GM23248 (cell line): ENCODE results near the gene SIK2. TPM values are rescaled to one million over a fixed set of nuclear protein-coding genes. Genes with fewer than 3 reads are reported as not detected.

Experiments
- DNase-seq: peaks from one replicate; pipeline ENCODE4 v3.0.0-alpha.2; 2015
- H2AFZ ChIP-seq: fragments of 200-600 bp; sonication (generic); 2 replicates; pipeline ENCODE4 v1.6.1; 2016; ENCODE audit warnings: antibody characterized with exemption
- H3F3A ChIP-seq: fragments of 200-600 bp; sonication (generic); 2 replicates; pipeline ENCODE4 v1.6.1; 2016; ENCODE audit warnings: mild to moderate bottlenecking, antibody characterized with exemption, mixed run types; ENCODE audit not compliant: insufficient read depth
- H3K27ac ChIP-seq: fragments of 200-600 bp; sonication (generic); 2 replicates; pipeline ENCODE4 v1.5.1; 2016; ENCODE audit warnings: mild to moderate bottlenecking
- H3K27me3 ChIP-seq: fragments of 200-600 bp; sonication (generic); replicated peaks from 2 replicates; pipeline ENCODE4 v1.6.1; 2016; ENCODE audit warnings: mild to moderate bottlenecking; ENCODE audit not compliant: insufficient read depth
- H3K36me3 ChIP-seq: fragments of 200-600 bp; sonication (generic); 2 replicates; pipeline ENCODE4 v1.6.1; 2016; ENCODE audit warnings: low read depth, mild to moderate bottlenecking
- H3K4me1 ChIP-seq: fragments of 200-600 bp; sonication (generic); 2 replicates; pipeline ENCODE4 v1.6.1; 2016; ENCODE audit warnings: mild to moderate bottlenecking; ENCODE audit not compliant: insufficient read depth
- H3K4me2 ChIP-seq: fragments of 200-600 bp; sonication (generic); one replicate; pipeline ENCODE4 v1.6.1; 2016; ENCODE audit warnings: mild to moderate bottlenecking; ENCODE audit not compliant: unreplicated experiment
- H3K4me3 ChIP-seq: fragments of 200-600 bp; sonication (generic); 2 replicates; pipeline ENCODE4 v1.5.1; 2016; ENCODE audit warnings: mild to moderate bottlenecking
- H3K79me2 ChIP-seq: fragments of 200-600 bp; sonication (generic); 2 replicates; pipeline ENCODE4 v1.6.1; 2016; ENCODE audit warnings: mild to moderate bottlenecking; ENCODE audit not compliant: insufficient read depth
- H3K9ac ChIP-seq: fragments of 200-600 bp; sonication (generic); 2 replicates; pipeline ENCODE4 v1.6.1; 2016; ENCODE audit warnings: mild to moderate bottlenecking
- H3K9me2 ChIP-seq: fragments of 200-600 bp; sonication (generic); 2 replicates; pipeline ENCODE4 v1.6.1; 2016; ENCODE audit warnings: mixed run types, mild to moderate bottlenecking, moderate library complexity; ENCODE audit not compliant: insufficient read depth
- H3K9me3 ChIP-seq: fragments of 200-600 bp; sonication (generic); one replicate; pipeline ENCODE4 v1.6.1; 2017; ENCODE audit warnings: low read depth
- H4K20me1 ChIP-seq: fragments of 200-600 bp; sonication (generic); 2 replicates; pipeline ENCODE4 v1.6.0; 2016; ENCODE audit not compliant: insufficient read depth
- EZH2 ChIP-seq: fragments of 200-600 bp; sonication (generic); IDR thresholded peaks from 2 replicates; pipeline ENCODE4 v1.6.1; 2018; ENCODE audit warnings: antibody characterized with exemption, mild to moderate bottlenecking; ENCODE audit not compliant: insufficient read depth, poor library complexity, severe bottlenecking
- EZH2phosphoT487 ChIP-seq: fragments of 200-600 bp; sonication (generic); IDR thresholded peaks from 2 replicates; pipeline ENCODE4 v1.6.1; 2018; ENCODE audit warnings: antibody characterized with exemption, moderate library complexity, mild to moderate bottlenecking, low read depth; ENCODE audit not compliant: insufficient read depth
- WGBS, 2 experiments: methylation state at CpG; one replicate each; pipeline ENCODE4 v1.1.6; 2015 to 2017; ENCODE audit warnings: low lambda C conversion rate in 2 of 2, low coverage in 1 of 2; ENCODE audit errors: missing lambda C conversion rate in 2 of 2; 5-methylcytosine and 5-hydroxymethylcytosine counted together
- in situ Hi-C: fragments of 300-500 bp; cut with MboI; formaldehyde crosslinking; loops from 2 replicates; pipeline ENCODE4 v1.15.0; 2020
- polyA plus RNA-seq: library from polyadenylated mRNA; unstranded; fragments of >200 nt; fragmentation: Nextera tagmentation; extraction: Ambion mirVana; gene quantifications from 2 replicates; pipeline ENCODE4 v1.2.1, GENCODE V29; 2016
- total RNA-seq: library from RNA; depleted of rRNA; stranded (reverse); fragments of >200 nt; shearing (Covaris generic); gene quantifications from 2 replicates; pipeline ENCODE4 v1.2.3, GENCODE V29; 2014

The SIK2 gene
- total and polyA plus RNA-seq, 2 experiments from 2014 or later, result 5.9 to 14.8 TPM

GRCh38 chr11:111668980-111669379 is 66.7 kb downstream of the SIK2 start:
- Histone ChIP-seq H3K27ac (no peak overlapping the region), H3K79me2 (peaks cover 63% of the 10 kb centered on the region), H4K20me1 (no peaks in the 10 kb centered on the region), H3K4me1 (peaks cover under 1% of the 10 kb centered on the region; the same call in 1 of the 2 replicates), H3K9me3 (no peaks in the 10 kb centered on the region), H3K36me3 (0 out of 2 replicates have a peak, but pooled peaks cover 2% of the 10 kb centered on the region), H3K9me2 (no peaks in the 10 kb centered on the region), H3K9ac (no peak overlapping the region), H3K27me3 (no peaks in the 10 kb centered on the region), H2AFZ (no peak overlapping the region), H3F3A (no peaks in the 10 kb centered on the region), H3K4me3 (no peak overlapping the region), H3K4me2 (no peak overlapping the region)
- no peak for DNase-seq
- TF ChIP-seq EZH2 (no peak), EZH2phosphoT487 (no peak)
- in situ Hi-C loops, result no loop called here
- 97 to 100% methylated on average over 1 of the region's 1 CpG for WGBS, 2 experiments

GRCh38 chr11:111671383-111671782 is 69.1 kb downstream of the SIK2 start:
- H3K79me2 ChIP-seq, result peaks cover 49% of the 10 kb centered on the region
- peaks cover 2% of the 10 kb centered on the region; the same call in 1 of the 2 replicates for H3K4me1 ChIP-seq
- H3K27ac ChIP-seq, result no peak overlapping the region
- no peaks in the 10 kb centered on the region for H3K27me3 ChIP-seq
- H3K36me3 ChIP-seq, result peaks cover 7% of the 10 kb centered on the region; the same call in 1 of the 2 replicates
- in situ Hi-C loops, result no loop called here
- no peak for TF ChIP-seq EZH2
- no peak for TF ChIP-seq EZH2phosphoT487
- no peak overlapping the region for H2AFZ ChIP-seq
- 100% methylated on average over 1 of the region's 1 CpG for WGBS, 2 experiments
- no peak overlapping the region for H3K4me2 ChIP-seq
- no peak for DNase-seq
- no peaks in the 10 kb centered on the region for H3K9me3 ChIP-seq
- H4K20me1 ChIP-seq, result no peaks in the 10 kb centered on the region
- no peaks in the 10 kb centered on the region for H3K9me2 ChIP-seq
- H3K9ac ChIP-seq, result no peak overlapping the region
- no peak overlapping the region for H3K4me3 ChIP-seq
- H3F3A ChIP-seq, result peaks cover 15% of the 10 kb centered on the region; the same call in 1 of the 2 replicates

- in situ Hi-C loops, result no loop called here
Observed at GRCh38 chr11:111672949-111673348, 70.7 kb downstream of the SIK2 start.

GRCh38 chr11:111674941-111675340 is 72.7 kb downstream of the SIK2 start:
- 86 to 100% methylated on average over 1 of the region's 1 CpG for WGBS, 2 experiments

More at GRCh38 chr11:111672949-111673348, 70.7 kb downstream of the SIK2 start:
- no peaks in the 10 kb centered on the region for H4K20me1 ChIP-seq
- no peak overlapping the region for H3K4me2 ChIP-seq
- peaks cover 28% of the 10 kb centered on the region for H3F3A ChIP-seq
- WGBS, 2 experiments, result 100% methylated on average over 1 of the region's 1 CpG
- peaks cover 41% of the 10 kb centered on the region for H3K79me2 ChIP-seq
- TF ChIP-seq EZH2 (no peak), EZH2phosphoT487 (no peak)
- DNase-seq, result no peak
- H3K4me1 ChIP-seq, result peaks cover 18% of the 10 kb centered on the region
- no peaks in the 10 kb centered on the region for H3K9me2 ChIP-seq
- H3K9me3 ChIP-seq, result no peaks in the 10 kb centered on the region
- no peaks in the 10 kb centered on the region for H3K27me3 ChIP-seq
- no peak overlapping the region for H2AFZ ChIP-seq
- no peak overlapping the region for H3K4me3 ChIP-seq
- peaks cover 7% of the 10 kb centered on the region; the same call in 1 of the 2 replicates for H3K36me3 ChIP-seq
- no peak overlapping the region for H3K27ac ChIP-seq
- no peak overlapping the region for H3K9ac ChIP-seq

More at GRCh38 chr11:111674941-111675340, 72.7 kb downstream of the SIK2 start:
- Histone ChIP-seq H3K4me2 (no peak overlapping the region), H3K36me3 (peaks cover 7% of the 10 kb centered on the region; the same call in 1 of the 2 replicates), H3K4me1 (peaks cover 27% of the 10 kb centered on the region), H3K9me3 (no peaks in the 10 kb centered on the region), H3K4me3 (no peak overlapping the region), H3K27me3 (no peaks in the 10 kb centered on the region), H3K9ac (no peak overlapping the region), H3K79me2 (peaks cover 36% of the 10 kb centered on the region), H4K20me1 (no peaks in the 10 kb centered on the region), H3F3A (peaks cover 35% of the 10 kb centered on the region), H2AFZ (no peak overlapping the region), H3K27ac (no peak overlapping the region), H3K9me2 (no peaks in the 10 kb centered on the region)
- in situ Hi-C loops, result no loop called here
- TF ChIP-seq EZH2 (no peak), EZH2phosphoT487 (no peak)
- DNase-seq, result peak; percentile 39
